Measurements from ENCODE around the gene MATCAP1. TPM values are rescaled to one million over a fixed set of nuclear protein-coding genes. Genes with fewer than 3 reads are reported as not detected.

Gene MATCAP1
- polyA plus RNA-seq, 3 donors: 22.7 to 28.4 (median 27.3) TPM

DNA sequence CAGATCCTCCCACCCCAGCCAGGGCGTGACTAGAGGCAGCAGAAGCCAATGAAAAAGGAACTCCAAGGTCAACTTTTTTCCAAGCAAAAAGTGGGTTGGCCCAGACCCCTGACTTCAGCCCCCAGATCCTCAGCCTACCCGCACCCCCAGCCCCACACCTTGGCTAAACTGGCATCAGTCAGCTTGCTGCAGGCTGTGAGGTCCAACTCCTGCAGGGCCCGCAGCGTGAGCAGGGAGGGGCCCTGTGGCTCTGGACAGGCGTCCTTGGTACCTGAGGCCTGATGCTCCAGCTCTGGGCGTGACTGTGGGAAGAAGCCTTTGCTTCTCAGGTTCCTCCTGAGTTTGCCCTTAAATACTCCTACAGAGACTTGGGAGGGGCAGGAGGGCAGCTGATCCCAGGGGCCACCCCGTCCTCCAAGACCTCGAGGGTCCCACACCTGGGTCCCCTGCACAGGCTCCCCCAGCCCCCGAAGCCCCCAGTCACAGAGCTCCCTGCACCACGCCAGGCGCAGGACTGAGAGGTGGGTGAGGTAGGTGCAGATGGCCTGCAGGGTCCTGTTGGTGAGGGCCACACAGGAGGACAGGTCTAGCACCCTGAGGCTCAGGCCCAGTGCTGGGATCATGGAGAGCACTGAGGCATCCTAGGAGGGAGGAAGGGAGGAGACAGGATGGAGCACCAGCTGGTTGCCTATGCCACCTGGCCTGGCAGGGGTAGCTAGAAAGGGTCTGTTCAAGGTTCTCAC is 24.6 kb upstream of the MATCAP1 start:
- no peak for DNase-seq (ENCODE audit: low read depth in 3 of 3, low spot score in 2 of 3)

DNA sequence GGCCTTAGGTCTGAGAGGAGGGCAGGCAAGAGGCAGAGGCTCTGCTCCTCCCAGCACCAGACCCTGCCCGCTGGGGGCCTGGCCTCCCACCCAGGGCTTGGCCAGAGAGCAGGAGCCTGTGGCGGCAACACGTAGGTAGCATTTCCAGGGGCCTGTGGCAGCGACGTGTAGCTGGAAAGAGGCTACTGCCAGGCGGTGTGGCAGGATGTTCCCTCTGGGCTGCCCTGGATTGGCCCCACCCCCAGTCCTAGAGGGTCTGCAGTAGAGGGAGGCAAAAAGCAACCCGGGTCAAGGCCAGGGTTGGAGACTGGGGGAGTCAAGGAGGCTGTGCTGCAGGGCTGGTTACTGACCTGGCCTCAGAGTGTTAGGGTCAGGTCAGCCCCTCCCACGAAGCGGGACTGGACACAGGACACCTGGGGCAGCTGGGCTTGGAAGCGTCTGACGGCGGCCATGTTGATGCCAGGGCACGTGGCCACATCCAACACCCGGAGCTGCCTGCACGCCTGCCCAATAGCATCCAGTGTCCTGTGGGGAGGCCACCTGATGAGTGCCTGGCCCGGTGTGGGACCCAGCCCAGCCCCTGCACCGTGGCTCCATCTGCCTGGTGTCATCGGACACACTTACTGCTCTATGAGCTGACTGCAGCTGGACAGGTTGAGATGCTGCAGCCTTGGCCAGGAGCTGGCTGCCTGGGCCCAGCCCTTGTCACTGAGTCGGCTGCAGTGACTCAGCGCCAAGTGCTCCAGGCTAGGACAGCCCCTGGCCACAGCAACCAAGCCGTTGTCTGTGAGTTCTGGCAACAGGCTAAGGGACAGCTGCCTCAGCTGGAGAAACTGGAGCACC is 23.7 kb upstream of the MATCAP1 start:
- no peak for DNase-seq (ENCODE audit: low read depth in 3 of 3, low spot score in 2 of 3)

DNA sequence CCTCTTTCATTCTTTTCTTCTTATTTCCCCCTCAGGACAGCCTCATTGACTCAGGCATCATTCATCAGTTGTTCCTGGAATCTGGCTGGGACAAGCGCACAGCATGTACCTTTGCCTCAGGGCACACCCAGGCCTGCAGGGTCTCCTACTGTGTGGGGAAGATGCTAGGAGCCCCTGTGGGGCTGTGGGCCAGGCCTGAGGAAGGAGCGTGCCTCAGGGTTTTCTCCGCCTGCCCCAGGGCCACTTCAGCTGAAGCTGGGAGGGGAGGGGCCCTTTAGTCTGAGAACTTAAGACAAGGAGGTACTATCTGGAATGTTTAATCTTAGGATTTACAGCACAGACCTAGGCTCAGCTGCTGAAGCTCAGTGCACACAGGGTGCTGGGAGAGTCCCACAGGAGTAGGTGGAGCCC is 23.1 kb upstream of the MATCAP1 start:
- DNase-seq (ENCODE audit: low read depth in 3 of 3, low spot score in 2 of 3): no peak

DNA sequence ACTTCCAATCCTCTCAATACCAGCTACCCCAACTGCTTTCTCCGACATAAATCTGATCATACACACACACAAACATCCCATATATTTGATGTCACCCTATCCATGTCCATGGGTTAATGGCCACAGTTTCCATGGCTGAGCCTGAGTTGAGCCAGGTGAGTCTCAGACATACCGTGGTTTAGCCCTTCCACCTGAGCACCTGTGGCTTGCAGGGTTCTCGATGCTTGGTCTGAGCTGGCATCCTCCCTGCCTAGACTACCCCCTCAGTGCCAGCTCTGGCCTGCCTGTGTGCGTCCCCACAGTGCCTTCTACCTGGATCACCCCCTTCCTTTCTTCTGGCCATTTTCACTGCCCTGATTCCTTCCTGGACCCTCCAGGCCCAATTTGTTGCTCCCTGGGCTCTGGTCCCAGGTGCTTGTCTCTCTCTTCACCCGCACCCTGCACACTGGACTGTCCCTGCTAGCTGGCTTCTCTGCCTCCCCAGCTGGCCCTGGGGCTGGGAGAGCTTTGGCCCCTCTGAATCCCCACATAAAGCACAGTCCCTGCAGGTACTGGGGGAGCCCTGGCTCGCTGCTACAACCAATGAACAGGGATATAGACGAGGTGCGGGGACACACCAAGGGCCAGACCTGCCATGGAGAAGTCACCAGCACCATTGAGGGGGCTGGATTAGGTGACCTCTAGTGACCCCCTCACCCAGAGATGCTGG is 22.5 kb upstream of the MATCAP1 start:
- DNase-seq (ENCODE audit: low read depth in 3 of 3, low spot score in 2 of 3): no peak

DNA sequence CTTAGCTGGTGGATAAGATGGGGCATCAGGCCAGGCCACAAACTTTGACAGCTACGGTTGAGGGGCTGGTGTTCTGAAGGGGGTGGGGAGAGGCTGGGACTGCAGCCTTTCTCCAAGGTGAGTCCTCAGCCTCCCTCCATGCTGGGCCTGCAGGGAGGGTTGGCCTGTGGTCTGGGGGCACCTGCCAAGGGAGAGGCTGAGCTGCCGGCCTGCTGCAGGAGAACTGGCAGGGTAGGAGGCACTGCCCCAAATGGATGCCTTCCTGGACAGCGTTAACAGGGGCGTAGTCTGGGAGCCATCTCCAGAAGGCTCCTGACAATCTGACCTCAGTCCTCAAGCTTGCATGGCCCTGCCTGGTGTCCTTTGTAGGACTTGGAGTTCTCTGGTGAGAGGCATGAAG is 20.3 kb upstream of the MATCAP1 start:
- DNase-seq (ENCODE audit: low read depth in 3 of 3, low spot score in 2 of 3): no peak

DNA sequence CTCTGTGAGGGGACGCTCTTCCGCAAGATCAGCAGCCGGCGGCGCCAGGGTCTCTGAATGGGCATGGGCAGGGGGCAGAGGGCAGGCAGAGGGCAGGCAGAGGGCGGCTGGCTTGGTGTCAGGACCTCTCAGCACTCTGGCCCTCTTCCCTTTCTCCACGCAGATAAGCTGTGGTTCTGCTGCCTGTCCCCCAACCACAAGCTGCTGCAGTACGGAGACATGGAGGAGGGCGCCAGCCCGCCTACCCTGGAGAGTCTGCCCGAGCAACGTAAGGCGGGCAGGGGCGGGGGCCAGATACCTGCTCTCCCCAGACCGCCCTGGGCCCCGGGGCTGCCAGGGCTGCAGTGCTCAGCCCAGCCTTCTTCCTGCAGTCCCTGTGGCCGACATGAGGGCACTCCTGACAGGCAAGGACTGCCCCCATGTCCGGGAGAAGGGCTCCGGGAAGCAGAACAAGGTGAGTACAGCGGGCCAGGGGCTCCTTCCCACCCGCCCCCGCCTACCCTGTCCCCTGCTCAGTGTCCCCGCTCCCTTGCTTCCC is 19.3 kb upstream of the MATCAP1 start:
- DNase-seq (ENCODE audit: low read depth in 3 of 3, low spot score in 2 of 3): no peak

DNA sequence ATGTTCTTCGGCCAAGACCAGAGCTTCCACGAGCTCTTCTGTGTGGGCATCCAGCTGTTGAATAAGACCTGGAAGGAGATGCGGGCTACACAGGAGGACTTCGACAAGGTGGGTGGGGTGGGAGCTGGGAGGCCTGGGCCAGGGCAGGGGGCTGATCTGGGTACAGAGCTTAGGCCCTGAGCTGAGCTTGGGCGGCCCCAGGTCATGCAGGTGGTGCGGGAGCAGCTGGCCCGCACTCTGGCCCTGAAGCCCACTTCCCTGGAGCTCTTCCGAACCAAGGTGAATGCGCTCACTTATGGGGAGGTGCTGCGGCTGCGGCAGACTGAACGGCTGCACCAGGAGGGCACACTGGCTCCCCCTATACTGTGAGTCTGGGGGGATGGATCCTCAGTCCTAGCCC is 18.7 kb upstream of the MATCAP1 start:
- no peak for DNase-seq (ENCODE audit: low read depth in 3 of 3, low spot score in 2 of 3)

DNA sequence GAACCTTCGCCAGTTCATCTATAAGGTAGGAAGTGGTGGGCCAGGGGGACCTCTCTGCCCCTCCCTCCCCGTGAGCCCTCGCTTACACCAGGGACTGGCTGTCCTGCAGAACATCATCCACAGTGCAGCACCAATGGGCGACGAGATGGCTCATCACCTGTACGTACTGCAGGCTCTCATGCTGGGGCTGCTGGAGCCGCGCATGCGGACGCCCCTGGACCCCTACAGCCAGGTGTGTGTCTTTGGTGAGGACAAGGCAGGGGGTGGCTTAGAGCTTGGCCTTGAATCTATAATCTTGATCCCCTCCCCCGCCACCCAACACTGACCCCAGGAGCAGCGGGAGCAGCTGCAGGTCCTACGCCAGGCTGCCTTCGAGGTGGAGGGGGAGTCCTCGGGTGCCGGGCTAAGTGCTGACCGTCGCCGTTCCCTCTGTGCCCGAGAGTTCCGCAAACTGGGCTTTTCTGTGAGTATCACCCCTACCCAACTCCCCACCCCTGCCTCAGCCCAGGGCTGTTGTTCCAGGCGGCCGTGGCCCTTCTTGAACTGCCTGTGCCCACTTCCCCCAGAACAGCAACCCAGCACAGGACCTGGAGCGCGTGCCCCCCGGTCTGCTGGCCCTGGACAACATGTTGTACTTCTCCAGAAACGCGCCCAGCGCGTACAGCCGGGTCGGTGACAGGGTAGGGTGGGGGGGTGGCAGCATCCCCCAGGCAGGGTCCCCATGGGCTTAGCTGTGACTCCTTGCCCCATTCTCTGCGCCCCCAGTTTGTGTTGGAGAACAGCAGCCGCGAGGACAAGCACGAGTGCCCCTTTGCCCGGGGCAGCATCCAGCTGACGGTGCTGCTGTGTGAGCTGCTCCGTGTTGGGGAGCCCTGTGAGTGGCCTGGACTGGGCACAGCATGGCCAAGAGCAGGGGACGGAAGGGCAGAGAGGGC is 17.9 kb upstream of the MATCAP1 start:
- no peak for DNase-seq (ENCODE audit: low read depth in 3 of 3, low spot score in 2 of 3)

DNA sequence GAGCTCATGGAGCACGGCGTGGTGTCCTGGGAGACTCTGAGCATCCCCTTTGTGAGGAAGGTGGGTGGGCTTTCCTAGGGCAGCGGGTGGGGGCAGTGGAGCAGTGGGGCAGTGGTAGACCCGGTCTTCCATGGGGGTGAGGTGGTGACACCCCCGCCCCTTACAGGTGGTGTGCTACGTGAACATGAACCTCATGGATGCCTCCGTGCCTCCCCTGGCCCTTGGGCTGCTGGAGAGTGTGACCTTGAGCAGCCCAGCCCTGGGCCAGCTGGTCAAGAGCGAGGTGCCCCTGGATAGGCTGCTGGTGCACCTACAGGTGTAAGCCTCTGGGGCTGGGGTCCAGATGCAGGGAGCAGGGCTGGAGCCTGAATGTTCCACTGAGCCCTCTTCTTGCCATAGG is 16.7 kb upstream of the MATCAP1 start:
- no peak for DNase-seq (ENCODE audit: low read depth in 3 of 3, low spot score in 2 of 3)

DNA sequence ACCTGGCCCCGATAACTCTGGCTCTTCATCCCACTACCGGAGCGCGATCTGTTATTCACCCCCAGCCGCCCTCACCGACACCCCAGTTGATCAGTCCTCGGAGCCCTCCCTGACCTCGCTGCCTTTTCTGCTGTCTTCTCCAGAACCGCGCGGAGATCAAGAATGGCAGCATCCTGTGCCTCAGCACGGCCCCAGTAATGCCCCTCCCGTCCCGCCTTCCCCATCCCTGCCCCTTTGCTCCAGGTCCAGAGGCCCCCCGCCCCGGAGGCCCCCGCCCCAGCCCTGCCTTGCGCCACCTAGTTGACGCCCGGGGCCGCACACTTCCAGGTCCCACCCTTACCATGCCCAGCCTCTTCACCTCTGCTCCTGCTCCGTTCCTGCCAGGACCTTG is 16.0 kb upstream of the MATCAP1 start:
- DNase-seq (ENCODE audit: low read depth in 3 of 3, low spot score in 2 of 3): no peak

DNA sequence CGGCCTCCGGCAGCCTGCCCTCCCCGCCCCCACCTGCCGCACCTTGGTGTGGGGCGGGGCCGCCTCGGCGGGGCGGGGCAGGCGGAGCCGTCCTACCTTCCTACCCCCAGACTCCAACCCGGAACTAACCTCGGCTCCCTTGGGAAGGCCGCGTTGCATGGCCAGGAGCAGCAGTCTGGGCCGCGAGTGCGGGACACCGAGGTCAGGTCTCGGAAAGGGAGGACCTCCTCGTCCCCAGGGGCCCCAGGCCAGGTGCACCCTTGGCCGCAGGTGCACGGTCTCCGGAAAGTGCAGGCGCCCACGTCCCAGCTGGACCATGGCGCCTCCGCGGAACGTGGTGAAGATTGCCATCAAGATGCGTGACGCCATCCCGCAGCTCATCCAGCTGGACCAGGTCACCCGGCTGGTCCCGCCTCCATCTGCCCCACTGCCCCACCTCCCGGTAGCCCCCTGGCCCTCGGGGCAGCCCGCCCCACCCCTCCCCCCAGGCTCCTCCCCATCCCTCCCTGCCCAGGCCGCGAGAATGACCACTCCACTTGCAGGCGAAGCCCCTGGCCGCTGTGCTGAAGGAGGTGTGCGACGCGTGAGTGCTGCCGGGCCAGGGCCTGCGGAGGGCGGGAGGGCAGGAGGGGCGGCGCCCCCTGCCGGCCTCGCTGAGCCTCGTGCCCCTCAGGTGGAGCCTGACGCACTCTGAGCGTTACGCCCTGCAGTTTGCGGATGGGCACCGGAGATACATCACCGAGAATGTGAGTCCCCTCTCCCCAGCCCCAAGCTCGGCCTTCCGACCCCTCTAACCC is 15.4 kb upstream of the MATCAP1 start, which contains the start of gene ELMO3:
Gene ELMO3 (plus strand): TSS at position 121 of the 797 bp plus-strand sequence. CDS start 196 bp downstream, at position 317.
- DNase-seq (ENCODE audit: low read depth in 3 of 3, low spot score in 2 of 3): no peak

DNA sequence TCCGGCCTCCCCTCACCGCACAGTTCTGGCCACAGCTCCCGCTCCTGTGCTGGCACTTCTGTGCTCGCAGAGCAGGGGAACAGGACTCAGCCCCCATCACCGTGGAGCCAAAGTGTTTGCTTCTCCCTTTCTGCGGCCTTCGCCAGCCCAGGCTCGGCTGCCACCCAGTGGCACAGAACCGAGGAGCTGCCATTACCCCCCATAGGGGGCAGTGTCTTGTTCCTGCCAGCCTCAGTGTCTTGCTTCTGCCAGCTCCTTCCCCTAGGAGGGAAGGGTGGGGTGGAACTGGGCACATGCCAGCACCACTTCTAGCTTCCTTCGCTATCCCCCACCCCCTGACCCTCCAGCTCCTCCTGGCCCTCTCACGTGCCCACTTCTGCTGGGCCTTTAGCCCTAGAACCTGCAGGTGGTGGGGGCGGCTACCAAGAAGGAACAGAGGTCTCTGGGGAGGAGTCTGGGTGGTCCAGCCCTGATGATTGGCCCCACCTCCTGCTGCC is 14.5 kb upstream of the MATCAP1 start:
- no peak for DNase-seq (ENCODE audit: low read depth in 3 of 3, low spot score in 2 of 3)

DNA sequence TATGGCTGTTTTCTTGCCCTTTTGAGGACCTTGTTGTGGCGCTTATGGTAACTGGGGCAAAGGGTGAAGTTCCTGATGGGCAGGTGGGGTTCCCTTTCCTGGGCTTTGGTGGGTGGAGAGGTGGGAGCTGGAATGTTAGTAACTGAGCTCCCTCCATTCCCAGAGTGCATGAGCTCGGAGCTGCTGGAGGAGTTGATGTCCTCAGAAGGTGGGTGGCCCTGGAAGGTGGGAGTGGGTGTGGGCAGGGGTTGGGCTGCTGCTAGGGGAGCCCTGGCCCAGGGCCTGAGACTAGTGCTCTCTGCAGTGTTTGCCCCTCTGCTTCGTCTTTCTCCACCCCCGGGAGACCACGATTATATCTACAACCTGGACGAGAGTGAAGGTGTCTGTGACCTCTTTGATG is 13.9 kb upstream of the MATCAP1 start:
- DNase-seq (ENCODE audit: low read depth in 3 of 3, low spot score in 2 of 3): no peak

DNA sequence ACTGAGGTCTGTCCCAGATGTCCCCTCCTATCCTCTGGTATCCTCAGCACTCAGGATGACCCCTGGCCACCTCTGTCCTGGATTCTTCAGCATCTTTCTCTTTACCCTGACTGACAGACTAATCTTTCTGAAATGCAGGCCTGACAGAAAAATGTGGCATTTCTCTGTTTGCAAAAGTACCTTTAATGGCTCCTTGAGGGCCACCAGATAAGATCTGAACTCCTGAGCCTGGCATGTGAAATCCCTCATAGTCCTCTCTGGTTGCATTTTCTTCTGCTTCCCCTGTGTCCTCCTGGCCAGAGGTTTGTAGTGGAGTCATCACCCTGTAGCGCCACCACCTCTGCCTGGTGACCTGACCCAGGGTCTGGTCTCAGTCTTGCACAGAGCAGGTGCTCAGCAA is 13.1 kb upstream of the MATCAP1 start:
- DNase-seq (ENCODE audit: low read depth in 3 of 3, low spot score in 2 of 3): no peak

DNA sequence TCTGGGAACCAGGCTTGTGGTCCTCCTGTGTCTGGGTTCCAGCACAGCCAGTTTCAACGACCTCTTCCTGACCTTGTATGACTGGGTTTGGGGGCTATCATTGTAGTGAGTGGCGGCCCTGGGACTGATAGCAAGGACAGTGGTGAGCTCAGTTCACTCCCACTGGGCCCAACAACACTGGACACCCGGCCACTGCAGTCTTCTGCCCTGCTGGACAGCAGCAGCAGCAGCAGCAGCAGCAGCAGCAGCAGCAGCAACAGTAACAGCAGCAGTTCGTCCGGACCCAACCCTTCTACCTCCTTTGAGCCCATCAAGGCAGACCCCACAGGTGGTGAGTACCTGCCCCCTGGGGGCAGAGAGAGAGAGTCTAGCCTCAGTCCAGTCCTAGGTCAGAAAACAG is 11.9 kb upstream of the MATCAP1 start:
- no peak for DNase-seq (ENCODE audit: low read depth in 3 of 3, low spot score in 2 of 3)

DNA sequence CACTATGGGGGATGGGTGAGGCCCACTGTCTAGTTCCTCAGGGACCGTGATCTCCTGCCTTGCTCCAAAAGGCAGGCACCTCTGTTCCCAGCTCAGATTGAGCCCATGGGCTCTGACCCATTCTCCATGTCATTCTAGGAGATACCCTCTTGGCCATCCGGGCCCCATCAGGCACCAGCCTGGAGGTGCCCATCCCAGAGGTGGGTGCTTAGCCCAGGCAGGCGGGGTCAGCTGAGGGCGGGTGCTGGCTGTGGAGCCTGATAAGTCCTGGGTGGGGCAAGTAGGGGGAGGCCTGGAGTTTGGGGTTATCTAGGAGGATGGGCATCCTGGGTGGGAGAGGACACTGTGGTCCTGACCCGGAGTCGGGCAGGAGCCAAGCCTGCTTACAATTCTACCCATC is 10.5 kb upstream of the MATCAP1 start:
- DNase-seq (ENCODE audit: low read depth in 3 of 3, low spot score in 2 of 3): no peak

DNA sequence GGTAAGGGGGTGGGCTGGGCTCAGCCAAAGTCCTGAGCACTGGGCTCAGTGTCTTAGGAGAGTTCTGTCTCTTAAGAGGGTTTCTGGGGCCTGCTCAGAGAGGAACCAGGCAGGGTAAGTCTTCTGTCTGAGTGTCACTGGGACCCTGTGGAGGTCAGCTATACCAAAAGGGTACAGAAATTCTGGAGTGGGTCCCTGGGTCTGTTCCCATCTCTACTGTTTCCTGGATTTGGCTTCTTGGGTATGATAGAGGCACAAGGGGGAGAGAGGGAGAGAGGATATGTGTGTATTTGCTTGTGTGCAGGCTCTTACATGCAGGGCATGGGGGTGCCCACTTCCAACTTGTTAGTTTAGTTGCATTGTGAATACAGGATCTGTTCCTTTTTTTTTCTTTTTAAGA is 9.8 kb upstream of the MATCAP1 start:
- DNase-seq (ENCODE audit: low read depth in 3 of 3, low spot score in 2 of 3): no peak

DNA sequence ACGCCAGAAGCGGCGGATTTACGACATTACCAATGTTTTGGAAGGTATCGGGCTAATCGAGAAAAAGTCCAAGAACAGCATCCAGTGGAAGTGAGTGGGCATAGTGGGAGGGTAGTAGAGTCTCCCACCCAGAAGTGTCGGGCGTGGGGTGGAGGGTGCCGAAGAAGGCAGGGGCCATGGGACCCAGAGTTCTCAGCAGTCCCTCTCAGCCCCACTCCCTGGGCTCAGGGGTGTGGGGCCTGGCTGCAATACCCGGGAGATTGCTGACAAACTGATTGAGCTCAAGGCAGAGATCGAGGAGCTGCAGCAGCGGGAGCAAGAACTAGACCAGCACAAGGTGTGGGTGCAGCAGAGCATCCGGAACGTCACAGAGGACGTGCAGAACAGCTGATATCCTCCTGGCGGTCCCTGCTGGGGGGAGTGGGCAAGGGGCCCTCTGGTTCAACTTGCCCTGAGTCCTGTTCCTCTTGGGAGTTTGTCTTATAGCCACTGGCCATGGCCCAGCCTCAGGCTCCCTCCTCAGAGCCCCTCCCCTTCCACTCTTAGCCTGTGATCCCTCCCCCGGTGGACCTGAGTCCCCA is 9.1 kb upstream of the MATCAP1 start:
- no peak for DNase-seq (ENCODE audit: low read depth in 3 of 3, low spot score in 2 of 3)

All from right renal cortex interstitium (tissue), 3 donors.